H1 (cell line): ENCODE data around the gene CCDC138.

ENCODE experiments used
- CTCF ChIP-seq, 3 experiments: IDR thresholded peaks; 1 replicate in 2 of 3; 2 replicates in 1 of 3; pipeline versions ENCODE4 v1.5.1 to v1.6.1; 2011; ENCODE audit warnings: low read length in 3 of 3, mild to moderate bottlenecking in 3 of 3, inconsistent platforms in 2 of 3, low read depth in 1 of 3, moderate library complexity in 1 of 3; ENCODE audit not compliant: insufficient read depth in 1 of 3; ENCODE audit errors: control extremely low read depth in 1 of 3
- FOSL1 ChIP-seq: IDR thresholded peaks from 2 replicates; pipeline ENCODE4 v1.6.1; 2011; ENCODE audit warnings: mild to moderate bottlenecking, low read depth, low read length, moderate library complexity; ENCODE audit not compliant: insufficient read depth
- RFX5 ChIP-seq: IDR thresholded peaks from 2 replicates; pipeline ENCODE4 v1.6.1; 2011; ENCODE audit warnings: low read depth, low read length, improper control_type of control experiment, borderline replicate concordance
- SP4 ChIP-seq: IDR thresholded peaks from 2 replicates; pipeline ENCODE4 v1.6.1; 2012; ENCODE audit warnings: low read length, inconsistent platforms
- USF2 ChIP-seq: IDR thresholded peaks from 2 replicates; pipeline ENCODE4 v1.6.1; 2011; ENCODE audit warnings: low read length, improper control_type of control experiment
- YY1 ChIP-seq: IDR thresholded peaks from 2 replicates; pipeline ENCODE4 v1.6.1; 2011; ENCODE audit warnings: low read depth, mild to moderate bottlenecking, low read length

- no peak for TF ChIP-seq CTCF (IDR thresholded peaks at IDR 0.05; ENCODE audit: control extremely low read depth in 1 of 3, insufficient read depth in 1 of 3, low read depth in 1 of 3, low read length in 3 of 3)
- no peak for TF ChIP-seq RFX5
- TF ChIP-seq FOSL1: no peak
- TF ChIP-seq SP4: no peak
- TF ChIP-seq YY1: no peak
- no peak for TF ChIP-seq USF2
These were observed 60.4 kb downstream of the CCDC138 start for GRCh38 chr2:108847000-108847399.
